Loucy (cell line): ENCODE results near the gene USF2.
"Not testable (repeated sequence)": the region's sequence is repeated elsewhere in the genome, so short reads cannot be mapped to it uniquely, and the experiment has no call there.

Experiments used
- H2AFZ ChIP-seq: fragments of 200-600 bp; sonication (generic); 2 replicates; pipeline ENCODE4 v1.6.0; 2016; ENCODE audit warnings: antibody characterized with exemption, mild to moderate bottlenecking, low read length, moderate library complexity
- H3F3A ChIP-seq: fragments of 200-600 bp; 2 replicates; pipeline ENCODE4 v1.6.0; 2016; ENCODE audit warnings: antibody characterized with exemption, low read depth, mild to moderate bottlenecking
- H3K27me3 ChIP-seq: fragments of 200-600 bp; sonication (generic); 2 replicates; pipeline ENCODE4 v1.6.1; 2014; ENCODE audit warnings: low read length, mild to moderate bottlenecking; ENCODE audit not compliant: insufficient read depth, poor library complexity, severe bottlenecking
- H3K36me3 ChIP-seq: fragments of 200-600 bp; sonication (generic); 2 replicates; pipeline ENCODE4 v1.6.1; 2016; ENCODE audit warnings: low read length; ENCODE audit not compliant: insufficient read depth
- H3K4me1 ChIP-seq: fragments of 200-600 bp; sonication (generic); 2 replicates; pipeline ENCODE4 v1.5.1; 2014; ENCODE audit warnings: low read length, mild to moderate bottlenecking; ENCODE audit not compliant: insufficient read depth, poor library complexity, severe bottlenecking
- H3K4me2 ChIP-seq: fragments of 200-600 bp; sonication (generic); 2 replicates; pipeline ENCODE4 v1.6.0; 2014; ENCODE audit warnings: antibody characterized with exemption, low read length, low read depth, mild to moderate bottlenecking; ENCODE audit not compliant: poor library complexity, severe bottlenecking
- H3K4me3 ChIP-seq: fragments of 200-600 bp; sonication (generic); 2 replicates; pipeline ENCODE4 v1.5.1; 2014; ENCODE audit warnings: low read length, mild to moderate bottlenecking, mixed read lengths; ENCODE audit not compliant: poor library complexity, severe bottlenecking
- H3K79me2 ChIP-seq: fragments of 200-600 bp; sonication (generic); 2 replicates; pipeline ENCODE4 v1.6.1; 2014; ENCODE audit warnings: low read length; ENCODE audit not compliant: insufficient read depth
- H3K9ac ChIP-seq: fragments of 200-600 bp; sonication (generic); 2 replicates; pipeline ENCODE4 v1.6.0; 2014; ENCODE audit warnings: mild to moderate bottlenecking, low read depth, low read length, moderate library complexity; ENCODE audit not compliant: poor library complexity, severe bottlenecking
- H3K9me2 ChIP-seq: fragments of 200-600 bp; sonication (generic); replicated peaks from 2 replicates; pipeline ENCODE4 v1.6.1; 2016; ENCODE audit warnings: low read depth, low read length, mixed read lengths
- H3K9me3 ChIP-seq: fragments of 200-600 bp; sonication (generic); 2 replicates; pipeline ENCODE4 v1.6.1; 2014; ENCODE audit warnings: mild to moderate bottlenecking, antibody characterized with exemption, low read length, low read depth; ENCODE audit not compliant: insufficient read depth
- H4K20me1 ChIP-seq: fragments of 200-600 bp; sonication (generic); 2 replicates; pipeline ENCODE4 v1.6.0; 2014; ENCODE audit warnings: antibody characterized with exemption, low read length, mild to moderate bottlenecking; ENCODE audit not compliant: insufficient read depth, poor library complexity, severe bottlenecking
- CTCF ChIP-seq: fragments of 200-600 bp; sonication (generic); conservative IDR thresholded peaks from 2 replicates; pipeline ENCODE4 v1.5.1; 2014; ENCODE audit warnings: mild to moderate bottlenecking, antibody characterized with exemption, low read length
- EZH2phosphoT487 ChIP-seq: fragments of 200-600 bp; IDR thresholded peaks from 2 replicates; pipeline ENCODE4 v1.6.1; 2018; ENCODE audit warnings: antibody characterized with exemption, mild to moderate bottlenecking, moderate library complexity, borderline replicate concordance

The USF2 gene

GRCh38 chr19:35285095-35285449 is 16.3 kb downstream of the USF2 start:
- Histone ChIP-seq H3K9me3 (no peaks in the 10 kb centered on the region), H3K79me2 (no peaks in the 10 kb centered on the region), H3K4me1 (no peaks in the 10 kb centered on the region), H3K9me2 (no peaks in the 10 kb centered on the region), H3K27me3 (no peaks in the 10 kb centered on the region), H3K9ac (no peak overlapping the region), H4K20me1 (no peaks in the 10 kb centered on the region), H3K36me3 (no peaks in the 10 kb centered on the region), H3F3A (no peaks in the 10 kb centered on the region), H3K4me2 (no peak overlapping the region), H3K4me3 (no peak overlapping the region), H2AFZ (no peak overlapping the region)
- TF ChIP-seq EZH2phosphoT487 (no peak), CTCF (no peak)

GRCh38 chr19:35285465-35285864 is 16.7 kb downstream of the USF2 start:
- not testable (repeated sequence) for H3K9ac ChIP-seq, H3K79me2 ChIP-seq, H3K36me3 ChIP-seq, H3K4me1 ChIP-seq, H3K27me3 ChIP-seq, H2AFZ ChIP-seq, H3F3A ChIP-seq, H3K9me3 ChIP-seq, H3K9me2 ChIP-seq, H3K4me3 ChIP-seq, H3K4me2 ChIP-seq, H4K20me1 ChIP-seq

- not testable (repeated sequence) for H3K79me2 ChIP-seq, H3K9ac ChIP-seq, H2AFZ ChIP-seq, H3K9me2 ChIP-seq, H3K4me2 ChIP-seq, H4K20me1 ChIP-seq, H3K9me3 ChIP-seq, H3F3A ChIP-seq, H3K4me1 ChIP-seq, H3K4me3 ChIP-seq, H3K36me3 ChIP-seq, H3K27me3 ChIP-seq
Measured at GRCh38 chr19:35286101-35286500, 17.3 kb downstream of the USF2 start.

GRCh38 chr19:35287713-35288112 is 19.0 kb downstream of the USF2 start:
- H3F3A ChIP-seq, result no peaks in the 10 kb centered on the region
- no peaks in the 10 kb centered on the region for H4K20me1 ChIP-seq
- H3K9me3 ChIP-seq, result no peaks in the 10 kb centered on the region
- no peak overlapping the region for H3K9ac ChIP-seq
- no peak overlapping the region for H3K4me2 ChIP-seq
- no peaks in the 10 kb centered on the region for H3K79me2 ChIP-seq
- H3K27me3 ChIP-seq, result no peaks in the 10 kb centered on the region
- no peaks in the 10 kb centered on the region for H3K36me3 ChIP-seq
- no peaks in the 10 kb centered on the region for H3K4me1 ChIP-seq
- no peak overlapping the region for H2AFZ ChIP-seq
- no peak for TF ChIP-seq CTCF
- no peak for TF ChIP-seq EZH2phosphoT487
- H3K9me2 ChIP-seq, result no peaks in the 10 kb centered on the region
- no peak overlapping the region for H3K4me3 ChIP-seq
